PC-9 (cell line): Measurements from ENCODE around the gene GPR63. TPM values are rescaled to one million over a fixed set of nuclear protein-coding genes. Genes with fewer than 3 reads are reported as not detected.

ENCODE experiments used
- BruUV-seq: library from RNA; stranded (reverse); fragments of 400-500 nt; replicated peaks from 2 replicates; lab custom pipeline; 2021; lab: Mats Ljungman, UMichigan
- CTCF ChIA-PET: fragments of 300-600 bp; sonication (Branson Sonifier 250); formaldehyde crosslinking; loops from one replicate; lab custom pipeline; 2022; ENCODE audit warnings: antibody characterized with exemption; lab: Charles Lee
- POLR2A ChIA-PET: fragments of 300-600 bp; sonication (Branson Sonifier 250); formaldehyde crosslinking; loops from one replicate; lab custom pipeline; 2022; ENCODE audit warnings: antibody characterized with exemption; ENCODE audit not compliant: unreplicated experiment; lab: Charles Lee
- DNase-seq, 2 experiments: peaks; one replicate each; pipeline versions ENCODE4 v3.0.0 to v3.0.0-alpha.2; 2015 to 2022; ENCODE audit warnings: mixed read lengths in 1 of 2
- H2AFZ ChIP-seq: fragments of 200-600 bp; sonication (generic); 2 replicates; pipeline ENCODE4 v1.8.1; 2017; ENCODE audit warnings: antibody characterized with exemption
- H3F3A ChIP-seq: fragments of 200-600 bp; sonication (generic); 2 replicates; pipeline ENCODE4 v1.8.1; 2017; ENCODE audit warnings: antibody characterized with exemption, mild to moderate bottlenecking, low read depth; ENCODE audit not compliant: insufficient read depth
- H3K27ac ChIP-seq: fragments of 200-600 bp; sonication (generic); 2 replicates; pipeline ENCODE4 v1.6.1; 2016; ENCODE audit warnings: mixed run types
- H3K27me3 ChIP-seq: fragments of 200-600 bp; sonication (generic); 2 replicates; pipeline ENCODE4 v1.6.1; 2016; ENCODE audit warnings: low read depth, mixed run types; ENCODE audit not compliant: insufficient read depth
- H3K36me3 ChIP-seq: fragments of 200-600 bp; sonication (generic); 2 replicates; pipeline ENCODE4 v1.6.1; 2016; ENCODE audit warnings: low read depth, mixed run types
- H3K4me1 ChIP-seq: fragments of 200-600 bp; sonication (generic); replicated peaks from 2 replicates; pipeline ENCODE4 v1.6.1; 2016; ENCODE audit warnings: mixed run types; ENCODE audit not compliant: insufficient read depth
- H3K4me2 ChIP-seq: fragments of 200-600 bp; sonication (generic); 2 replicates; pipeline ENCODE4 v1.6.1; 2017; ENCODE audit warnings: mixed run types
- H3K4me3 ChIP-seq: fragments of 200-600 bp; sonication (generic); 2 replicates; pipeline ENCODE4 v1.6.1; 2016; ENCODE audit warnings: mixed run types
- H3K79me2 ChIP-seq: fragments of 200-600 bp; sonication (generic); 2 replicates; pipeline ENCODE4 v1.6.1; 2017; ENCODE audit warnings: low read depth, mixed run types
- H3K9me2 ChIP-seq: fragments of 200-600 bp; sonication (generic); 2 replicates; pipeline ENCODE4 v1.8.1; 2017; ENCODE audit warnings: mild to moderate bottlenecking; ENCODE audit not compliant: insufficient read depth
- H3K9me3 ChIP-seq: fragments of 200-600 bp; sonication (generic); 2 replicates; pipeline ENCODE4 v1.8.1; 2016; ENCODE audit warnings: low read depth; ENCODE audit not compliant: insufficient read depth
- H4K20me1 ChIP-seq: fragments of 200-600 bp; sonication (generic); 2 replicates; pipeline ENCODE4 v1.8.1; 2017; ENCODE audit not compliant: insufficient read depth
- EZH2 ChIP-seq: fragments of 200-600 bp; sonication (generic); IDR thresholded peaks from 2 replicates; pipeline ENCODE4 v1.8.0; 2017; ENCODE audit warnings: antibody characterized with exemption, low read depth
- intact Hi-C: fragments of 100-400 bp; cut with micrococcal nuclease; formaldehyde crosslinking; loops from one replicate; pipeline ENCODE4 v1.10.0; 2022; ENCODE audit not compliant: unreplicated experiment
- total RNA-seq: library from RNA; stranded (reverse); gene quantifications from 2 replicates; pipeline ENCODE4 v1.2.3, GENCODE V29; 2021
- TF ChIP-seq, protein P1 (sequence below): fragments of 200-600 bp; sonication (generic); conservative IDR thresholded peaks from 2 replicates; pipeline ENCODE4 v1.6.1; 2017; ENCODE audit warnings: mixed run types, antibody characterized with exemption, mild to moderate bottlenecking, moderate library complexity

GPR63 gene
- total RNA-seq, 1 experiment from 2014 or later, result 1.9 TPM

GRCh38 chr6:96762599-96762998 lies 74.7 kb downstream of the GPR63 start:
- Histone ChIP-seq H2AFZ (no peak overlapping the region), H3K9me2 (no peaks in the 10 kb centered on the region), H3F3A (no peaks in the 10 kb centered on the region), H3K4me3 (no peak overlapping the region), H3K4me2 (no peak overlapping the region), H3K4me1 (no peaks in the 10 kb centered on the region), H3K36me3 (no peaks in the 10 kb centered on the region), H3K9me3 (no peaks in the 10 kb centered on the region), H3K27ac (no peak overlapping the region), H3K79me2 (no peaks in the 10 kb centered on the region), H4K20me1 (no peaks in the 10 kb centered on the region), H3K27me3 (no peaks in the 10 kb centered on the region)
- ChIA-PET CTCF (no interaction called here), POLR2A (no interaction called here)
- BruUV-seq, result no TSS peak
- no peak for DNase-seq
- intact Hi-C loops, result no loop called here
- TF ChIP-seq, protein P1, sequence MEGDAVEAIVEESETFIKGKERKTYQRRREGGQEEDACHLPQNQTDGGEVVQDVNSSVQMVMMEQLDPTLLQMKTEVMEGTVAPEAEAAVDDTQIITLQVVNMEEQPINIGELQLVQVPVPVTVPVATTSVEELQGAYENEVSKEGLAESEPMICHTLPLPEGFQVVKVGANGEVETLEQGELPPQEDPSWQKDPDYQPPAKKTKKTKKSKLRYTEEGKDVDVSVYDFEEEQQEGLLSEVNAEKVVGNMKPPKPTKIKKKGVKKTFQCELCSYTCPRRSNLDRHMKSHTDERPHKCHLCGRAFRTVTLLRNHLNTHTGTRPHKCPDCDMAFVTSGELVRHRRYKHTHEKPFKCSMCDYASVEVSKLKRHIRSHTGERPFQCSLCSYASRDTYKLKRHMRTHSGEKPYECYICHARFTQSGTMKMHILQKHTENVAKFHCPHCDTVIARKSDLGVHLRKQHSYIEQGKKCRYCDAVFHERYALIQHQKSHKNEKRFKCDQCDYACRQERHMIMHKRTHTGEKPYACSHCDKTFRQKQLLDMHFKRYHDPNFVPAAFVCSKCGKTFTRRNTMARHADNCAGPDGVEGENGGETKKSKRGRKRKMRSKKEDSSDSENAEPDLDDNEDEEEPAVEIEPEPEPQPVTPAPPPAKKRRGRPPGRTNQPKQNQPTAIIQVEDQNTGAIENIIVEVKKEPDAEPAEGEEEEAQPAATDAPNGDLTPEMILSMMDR, result no peak
- no peak for TF ChIP-seq EZH2

GRCh38 chr6:96761794-96762193 lies 75.5 kb downstream of the GPR63 start:
- H3K27me3 ChIP-seq, result no peaks in the 10 kb centered on the region
- no TSS peak for BruUV-seq
- H3K4me2 ChIP-seq, result no peak overlapping the region
- no peaks in the 10 kb centered on the region for H3K4me1 ChIP-seq
- POLR2A ChIA-PET, result no interaction called here
- no peaks in the 10 kb centered on the region for H3K9me2 ChIP-seq
- no peak for DNase-seq
- no peak overlapping the region for H3K27ac ChIP-seq
- no peak overlapping the region for H2AFZ ChIP-seq
- intact Hi-C loops, result no loop called here
- H3K36me3 ChIP-seq, result no peaks in the 10 kb centered on the region
- CTCF ChIA-PET, result no interaction called here
- no peaks in the 10 kb centered on the region for H3K9me3 ChIP-seq
- TF ChIP-seq, protein P1, result no peak
- TF ChIP-seq EZH2, result no peak
- H3K79me2 ChIP-seq, result no peaks in the 10 kb centered on the region
- no peak overlapping the region for H3K4me3 ChIP-seq
- H4K20me1 ChIP-seq, result no peaks in the 10 kb centered on the region
- no peaks in the 10 kb centered on the region; the same call in 1 of the 2 replicates for H3F3A ChIP-seq

DNA sequence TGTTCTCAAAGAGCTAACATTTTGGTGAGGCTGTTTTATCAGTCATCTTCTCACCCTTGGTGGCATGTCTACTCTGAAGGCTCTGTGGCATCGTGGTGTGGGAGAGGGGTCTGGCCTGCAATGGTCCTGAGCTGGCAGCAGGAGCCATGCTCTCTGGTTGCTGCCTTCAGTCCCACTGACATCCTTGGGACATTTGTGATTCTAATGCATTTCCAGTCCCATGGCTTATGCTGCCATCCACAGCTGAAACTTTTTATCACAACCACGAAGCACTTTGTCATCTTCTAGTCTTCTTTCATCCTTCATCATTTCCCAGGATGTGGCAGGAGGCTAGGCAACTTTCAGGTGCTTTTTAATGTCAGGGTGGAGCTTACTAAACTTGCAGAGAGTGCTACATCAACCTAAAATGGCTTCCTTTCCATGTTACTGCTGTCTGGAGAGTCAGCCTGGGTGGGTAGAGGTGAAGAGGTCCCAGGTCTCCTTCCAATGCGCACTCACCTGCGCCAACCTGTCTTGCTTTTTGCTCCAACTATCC lies 77.1 kb downstream of the GPR63 start:
- CTCF ChIA-PET, result interaction anchor here (0.6 kb wide), 1 partner anchor 200 kb away, joined by 3 read pairs; no protein-coding TSS in a partner anchor
- Histone ChIP-seq H3K4me1 (no peaks in the 10 kb centered on the region), H3K9me2 (no peaks in the 10 kb centered on the region), H2AFZ (no peak overlapping the region), H3K27ac (no peak overlapping the region), H3K4me2 (no peak overlapping the region), H3K9me3 (no peaks in the 10 kb centered on the region), H3K27me3 (no peaks in the 10 kb centered on the region), H3K36me3 (no peaks in the 10 kb centered on the region), H3K4me3 (no peak overlapping the region), H3F3A (no peaks in the 10 kb centered on the region; the same call in 1 of the 2 replicates), H4K20me1 (no peaks in the 10 kb centered on the region), H3K79me2 (no peaks in the 10 kb centered on the region)
- intact Hi-C loops, result no loop called here
- no peak for TF ChIP-seq EZH2
- TF ChIP-seq, protein P1, result no peak; the same call in 1 of the 2 replicates
- POLR2A ChIA-PET, result no interaction called here
- no peak for DNase-seq
- no TSS peak for BruUV-seq
